ENCODE results near the gene NEURL1. TPM values are rescaled to one million over a fixed set of nuclear protein-coding genes. Genes with fewer than 3 reads are reported as not detected.

NEURL1 gene
- total and polyA plus RNA-seq, 2 experiments from 2014 or later, result 2.7 to 3.5 TPM

- TF ChIP-seq, protein P1, sequence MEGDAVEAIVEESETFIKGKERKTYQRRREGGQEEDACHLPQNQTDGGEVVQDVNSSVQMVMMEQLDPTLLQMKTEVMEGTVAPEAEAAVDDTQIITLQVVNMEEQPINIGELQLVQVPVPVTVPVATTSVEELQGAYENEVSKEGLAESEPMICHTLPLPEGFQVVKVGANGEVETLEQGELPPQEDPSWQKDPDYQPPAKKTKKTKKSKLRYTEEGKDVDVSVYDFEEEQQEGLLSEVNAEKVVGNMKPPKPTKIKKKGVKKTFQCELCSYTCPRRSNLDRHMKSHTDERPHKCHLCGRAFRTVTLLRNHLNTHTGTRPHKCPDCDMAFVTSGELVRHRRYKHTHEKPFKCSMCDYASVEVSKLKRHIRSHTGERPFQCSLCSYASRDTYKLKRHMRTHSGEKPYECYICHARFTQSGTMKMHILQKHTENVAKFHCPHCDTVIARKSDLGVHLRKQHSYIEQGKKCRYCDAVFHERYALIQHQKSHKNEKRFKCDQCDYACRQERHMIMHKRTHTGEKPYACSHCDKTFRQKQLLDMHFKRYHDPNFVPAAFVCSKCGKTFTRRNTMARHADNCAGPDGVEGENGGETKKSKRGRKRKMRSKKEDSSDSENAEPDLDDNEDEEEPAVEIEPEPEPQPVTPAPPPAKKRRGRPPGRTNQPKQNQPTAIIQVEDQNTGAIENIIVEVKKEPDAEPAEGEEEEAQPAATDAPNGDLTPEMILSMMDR (IDR thresholded peaks at IDR 0.05; ENCODE audit: low read depth, low read length), result no peak
- Histone ChIP-seq H3K27ac (no peak overlapping the region), H3K27me3 (no peaks in the 10 kb centered on the region), H3K36me3 (no peaks in the 10 kb centered on the region), H3K9me3 (ENCODE audit: low read depth) (no peaks in the 10 kb centered on the region), H3K4me1 (ENCODE audit: low read depth) (no peaks in the 10 kb centered on the region), H3K4me3 (no peak overlapping the region)
- no peak for DNase-seq (ENCODE audit: low read depth in 1 of 2, low spot score in 1 of 2)
Measured at GRCh38 chr10:103457896-103458583, 35.5 kb upstream of the NEURL1 start.

GRCh38 chr10:103458720-103459119 is 34.8 kb upstream of the NEURL1 start, which contains the start of gene CALHM1:
Gene CALHM1 (minus strand): TSS chr10:103458900. CDS start chr10:103458751, 149 bp downstream.
- H3K9me3 ChIP-seq (ENCODE audit: low read depth), result no peaks in the 10 kb centered on the region
- no peaks in the 10 kb centered on the region for H3K27me3 ChIP-seq
- H3K4me1 ChIP-seq (ENCODE audit: low read depth), result no peaks in the 10 kb centered on the region
- no peaks in the 10 kb centered on the region for H3K36me3 ChIP-seq
- H3K27ac ChIP-seq, result no peak within 1 kb of the TSS
- H3K4me3 ChIP-seq, result no peak within 1 kb of the TSS
- TF ChIP-seq, protein P1 (IDR thresholded peaks at IDR 0.05; ENCODE audit: low read depth, low read length), result no peak
- DNase-seq (ENCODE audit: low read depth in 1 of 2, low spot score in 1 of 2), result no peak

DNA sequence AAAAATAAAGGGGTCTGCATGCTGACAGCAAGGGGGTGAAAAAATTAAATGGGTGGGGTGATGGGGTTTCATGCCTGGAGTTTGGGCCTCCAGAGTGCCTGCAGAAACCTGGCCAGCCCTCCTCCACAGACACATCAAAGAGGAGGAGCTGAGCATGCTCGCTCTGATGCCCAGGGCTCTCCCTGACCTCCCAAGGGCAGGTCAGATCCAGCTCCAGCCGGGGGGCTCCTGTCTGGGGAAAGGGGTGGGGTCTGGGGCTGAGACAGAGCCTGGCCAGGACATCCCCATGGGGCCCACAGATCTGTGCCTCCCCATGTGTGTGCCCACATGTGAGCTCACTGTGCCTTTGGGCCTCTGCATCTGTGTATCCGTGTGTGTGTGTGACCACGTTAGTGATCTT is 33.9 kb upstream of the NEURL1 start:
- no peak for DNase-seq (ENCODE audit: low read depth in 1 of 2, low spot score in 1 of 2)
- TF ChIP-seq, protein P1 (IDR thresholded peaks at IDR 0.05; ENCODE audit: low read depth, low read length), result no peak
- Histone ChIP-seq H3K27ac (no peak overlapping the region), H3K4me3 (no peak overlapping the region), H3K36me3 (no peaks in the 10 kb centered on the region), H3K9me3 (ENCODE audit: low read depth) (no peaks in the 10 kb centered on the region), H3K4me1 (ENCODE audit: low read depth) (no peaks in the 10 kb centered on the region), H3K27me3 (no peaks in the 10 kb centered on the region)

GRCh38 chr10:103463499-103463898 is 30.0 kb upstream of the NEURL1 start:
- Histone ChIP-seq H3K27ac (no peak overlapping the region), H3K4me1 (ENCODE audit: low read depth) (no peaks in the 10 kb centered on the region), H3K36me3 (no peaks in the 10 kb centered on the region), H3K9me3 (ENCODE audit: low read depth) (no peaks in the 10 kb centered on the region), H3K4me3 (no peak overlapping the region), H3K27me3 (no peaks in the 10 kb centered on the region)
- TF ChIP-seq, protein P1 (IDR thresholded peaks at IDR 0.05; ENCODE audit: low read depth, low read length), result no peak
- peak in 1 of 2 donors; percentile 19 for DNase-seq (ENCODE audit: low read depth in 1 of 2, low spot score in 1 of 2)

GRCh38 chr10:103465411-103466179 is 27.9 kb upstream of the NEURL1 start:
- H3K4me3 ChIP-seq, result no peak overlapping the region
- H3K27ac ChIP-seq, result no peak overlapping the region
- no peaks in the 10 kb centered on the region for H3K9me3 ChIP-seq (ENCODE audit: low read depth)
- H3K36me3 ChIP-seq, result no peaks in the 10 kb centered on the region
- no peaks in the 10 kb centered on the region for H3K27me3 ChIP-seq
- TF ChIP-seq, protein P1 (IDR thresholded peaks at IDR 0.05; ENCODE audit: low read depth, low read length), result no peak
- no peak for DNase-seq (ENCODE audit: low read depth in 1 of 2, low spot score in 1 of 2)
- no peaks in the 10 kb centered on the region for H3K4me1 ChIP-seq (ENCODE audit: low read depth)

Measured in cardiac muscle cell (in vitro differentiated cells and primary cell).